GM12878 (cell line): Measurements from ENCODE around the gene LRCH3. TPM values are rescaled to one million over a fixed set of nuclear protein-coding genes. Genes with fewer than 3 reads are reported as not detected.

Source experiments
- ATAC-seq: fragments of 200-7000 bp; cut with Tn5 transposase; 3 replicates; pipeline ENCODE4 v1.9.1; 2020; ENCODE audit warnings: mild to moderate bottlenecking, moderate library complexity
- BruUV-seq: library from RNA; stranded (reverse); fragments of 400-500 nt; replicated peaks from 2 replicates; lab custom pipeline; 2021; lab: Mats Ljungman, UMichigan
- CTCF ChIA-PET: fragments of 300-600 bp; sonication (Branson Sonifier 250); formaldehyde crosslinking; extraction: SDS; loops from one replicate; lab custom pipeline; 2021; ENCODE audit warnings: inconsistent platforms; lab: Yijun Ruan, JAX
- POLR2A ChIA-PET: fragments of 350-600 bp; formaldehyde crosslinking; extraction: SDS; loops from one replicate; lab custom pipeline; 2021; ENCODE audit warnings: inconsistent platforms; lab: Charles Lee
- RAD21 ChIA-PET: fragments of 300-600 bp; sonication (Branson Sonifier 250); formaldehyde crosslinking; loops from one replicate; lab custom pipeline; 2023; ENCODE audit warnings: antibody characterized with exemption; ENCODE audit not compliant: unreplicated experiment; lab: Charles Lee
- SMC1A ChIA-PET: fragments of 300-600 bp; sonication (Branson Sonifier 250); formaldehyde crosslinking; loops from one replicate; lab custom pipeline; 2023; ENCODE audit not compliant: unreplicated experiment, uncharacterized antibody; lab: Charles Lee
- DNase-seq: peaks from one replicate; pipeline ENCODE4 v3.0.0-alpha.2; 2011; ENCODE audit warnings: low read depth, low spot score
- FAIRE-seq: peaks from 3 replicates; lab custom pipeline; 2011; peaks lifted over from hg19 to GRCh38; lab: Jason Lieb, UNC
- H2AFZ ChIP-seq: 2 replicates; pipeline ENCODE4 v1.6.0; 2011; ENCODE audit warnings: low read depth, low read length, control low read depth; ENCODE audit not compliant: control insufficient read depth
- H3K27ac ChIP-seq: 2 replicates; pipeline ENCODE4 v1.5.1; 2011; ENCODE audit warnings: control low read depth; ENCODE audit not compliant: control insufficient read depth, insufficient read depth
- H3K27me3 ChIP-seq, 2 experiments: replicated peaks in 1 of 2; 2 replicates each; pipeline versions ENCODE4 v1.6.0 to v1.6.1; 2011; ENCODE audit warnings: low read length in 1 of 2; ENCODE audit not compliant: control insufficient read depth in 2 of 2, insufficient read depth in 2 of 2
- H3K36me3 ChIP-seq, 2 experiments: 2 replicates each; pipeline ENCODE4 v1.5.1; 2011; ENCODE audit warnings: low read length in 1 of 2; ENCODE audit not compliant: control insufficient read depth in 2 of 2, insufficient read depth in 2 of 2
- H3K4me1 ChIP-seq: 2 replicates; pipeline ENCODE4 v1.6.1; 2011; ENCODE audit warnings: mild to moderate bottlenecking, low read length, moderate library complexity, mixed read lengths; ENCODE audit not compliant: control insufficient read depth, insufficient read depth
- H3K4me2 ChIP-seq: 2 replicates; pipeline ENCODE4 v1.6.0; 2011; ENCODE audit warnings: control low read depth; ENCODE audit not compliant: control insufficient read depth, insufficient read depth
- H3K4me3 ChIP-seq: fragments of 200-600 bp; sonication (generic); 2 replicates; pipeline ENCODE4 v1.5.1; 2016
- H3K79me2 ChIP-seq: 2 replicates; pipeline ENCODE4 v1.6.0; 2011; ENCODE audit warnings: low read length; ENCODE audit not compliant: control insufficient read depth, insufficient read depth
- H3K9ac ChIP-seq: 2 replicates; pipeline ENCODE4 v1.8.0; 2011; ENCODE audit warnings: low read length, control low read depth, mixed read lengths; ENCODE audit not compliant: control insufficient read depth, insufficient read depth
- H3K9me3 ChIP-seq: replicated peaks from 3 replicates; pipeline ENCODE4 v1.5.1; 2011; ENCODE audit warnings: mild to moderate bottlenecking, low read length; ENCODE audit not compliant: control insufficient read depth, insufficient read depth
- H4K20me1 ChIP-seq: 2 replicates; pipeline ENCODE4 v1.6.0; 2011; ENCODE audit not compliant: control insufficient read depth, insufficient read depth
- CHD2 ChIP-seq: IDR thresholded peaks from 2 replicates; pipeline ENCODE4 v1.6.1; 2011; ENCODE audit warnings: low read depth, low read length, improper control_type of control experiment, borderline replicate concordance
- EGR1 ChIP-seq, 2 experiments: IDR thresholded peaks; 1 replicate in 1 of 2; 2 replicates in 1 of 2; pipeline ENCODE4 v1.6.1; 2011 to 2012; ENCODE audit warnings: low read depth in 2 of 2, low read length in 2 of 2, borderline replicate concordance in 1 of 2, mild to moderate bottlenecking in 1 of 2, moderate library complexity in 1 of 2
- NR2F1 ChIP-seq: fragments of 450-650 bp; conservative IDR thresholded peaks from 2 replicates; pipeline ENCODE4 v1.6.1; 2017; ENCODE audit warnings: mild to moderate bottlenecking
- RBBP5 ChIP-seq: fragments of 200-600 bp; sonication (generic); conservative IDR thresholded peaks from 2 replicates; pipeline ENCODE4 v1.6.1; 2016
- whole genome bisulfite sequencing: methylation state at CpG from one replicate; pipeline ENCODE4 v1.1.6; 2016; ENCODE audit warnings: low lambda C conversion rate; ENCODE audit not compliant: insufficient replicate concordance, insufficient coverage; ENCODE audit errors: missing lambda C conversion rate; 5-methylcytosine and 5-hydroxymethylcytosine counted together
- in situ Hi-C: fragments of 300-500 bp; cut with MboI; formaldehyde crosslinking; loops from 9 replicates; pipeline ENCODE4 v1.14.3; 2018; ENCODE audit warnings: mixed read lengths
- intact Hi-C: fragments of 100-400 bp; cut with micrococcal nuclease; formaldehyde crosslinking; loops from one replicate; pipeline ENCODE4 v1.14.2; 2022; ENCODE audit not compliant: unreplicated experiment
- polyA plus RNA-seq, 11 experiments: library from polyadenylated mRNA; depleted of rRNA in 4 of 11; unstranded in 6 of 11; stranded (reverse) in 5 of 11; fragments of >200 nt; fragmentation: Nextera tagmentation in 4 of 11; fragmentation: Illumina TruSeq in 1 of 11; extraction: Ambion mirVana in 4 of 11; extraction: Trizol in 1 of 11; gene quantifications; 1 replicate in 1 of 11; 2 replicates in 10 of 11; pipeline versions ENCODE4 v1.2.1 to v1.2.3, GENCODE V29; 2011 to 2016; ENCODE audit warnings: inconsistent platforms in 2 of 11, missing spikeins in 2 of 11, low read depth in 1 of 11
- total RNA-seq, 4 experiments: library from RNA; depleted of rRNA in 3 of 4; stranded (reverse); fragments of >200 nt in 3 of 4; fragmentation: Illumina TruSeq in 1 of 4; extraction: Trizol in 1 of 4; gene quantifications; 2 replicates each; pipeline versions ENCODE4 v1.2.1 to v1.2.3, GENCODE V29; 2013 to 2021
- TF ChIP-seq, protein P1 (sequence below): fragments of 450-650 bp; IDR thresholded peaks from 2 replicates; pipeline ENCODE4 v1.6.1; 2017; ENCODE audit warnings: mild to moderate bottlenecking, moderate library complexity
- TF ChIP-seq, protein P2 (sequence below): IDR thresholded peaks from 2 replicates; pipeline ENCODE4 v1.6.1; 2011; ENCODE audit warnings: low read depth, low read length, improper control_type of control experiment, borderline replicate concordance
- TF ChIP-seq, protein P3 (sequence below): fragments of 150-350 bp; IDR thresholded peaks from 2 replicates; pipeline ENCODE4 v1.6.1; 2014; ENCODE audit warnings: mild to moderate bottlenecking, low read depth, low read length
- TF ChIP-seq, protein P4 (sequence below): fragments of 450-650 bp; IDR thresholded peaks from 2 replicates; pipeline ENCODE4 v1.6.1; 2016; ENCODE audit warnings: mild to moderate bottlenecking
- TF ChIP-seq, protein P5 (sequence below): fragments of 450-650 bp; IDR thresholded peaks from 2 replicates; pipeline ENCODE4 v1.6.1; 2017; ENCODE audit warnings: mild to moderate bottlenecking, moderate library complexity
- TF ChIP-seq, protein P6 (sequence below): IDR thresholded peaks from 2 replicates; pipeline ENCODE4 v1.6.1; 2012; ENCODE audit warnings: low read length, inconsistent platforms

Gene LRCH3
- total and polyA plus RNA-seq, 10 of the 15 experiments (the other 5 are each of a cell fraction or from before 2014, with no cell fraction given): 3.9 to 136 (median 40.6) TPM

DNA sequence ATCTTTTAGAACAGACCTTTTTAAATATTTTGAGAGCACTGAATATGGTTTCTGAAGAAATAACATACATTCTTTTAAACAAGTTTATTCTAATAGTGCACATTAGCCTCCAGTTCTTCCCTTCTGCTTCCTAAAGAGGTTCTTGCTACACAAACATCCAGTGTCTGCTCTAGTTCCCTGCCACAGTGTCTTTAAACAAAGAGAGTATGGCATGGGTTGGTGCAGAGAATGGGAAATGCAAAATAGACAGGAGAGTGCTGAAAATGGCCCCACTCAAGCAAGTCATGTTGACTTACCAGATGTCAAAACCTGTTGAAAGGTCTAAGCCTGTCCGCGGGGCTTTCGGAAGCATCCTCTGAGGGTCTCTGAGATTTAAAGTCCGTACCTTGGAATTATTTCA, 86.8 kb downstream of the LRCH3 start:
- Histone ChIP-seq H3K9me3 (no peaks in the 10 kb centered on the region), H3K4me2 (no peak overlapping the region), H4K20me1 (no peaks in the 10 kb centered on the region), H3K9ac (no peak overlapping the region), H3K27ac (no peak overlapping the region), H3K27me3 (no peaks in the 10 kb centered on the region), H3K79me2 (no peaks in the 10 kb centered on the region), H3K4me3 (no peak overlapping the region), H2AFZ (no peak overlapping the region), H3K4me1 (no peaks in the 10 kb centered on the region), H3K36me3 (peaks cover 2 to 3% of the 10 kb centered on the region in 2 experiments)
- no TSS peak for BruUV-seq
- 98% methylated on average over 4 of the region's 4 CpGs for WGBS
- ChIA-PET SMC1A (no interaction called here), POLR2A (no interaction called here), CTCF (no interaction called here), RAD21 (no interaction called here)
- DNase-seq (no peak), ATAC-seq (no peak), FAIRE-seq (no peak)
- intact Hi-C loops: no loop called here
- in situ Hi-C loops: no loop called here
- TF ChIP-seq, protein P1, sequence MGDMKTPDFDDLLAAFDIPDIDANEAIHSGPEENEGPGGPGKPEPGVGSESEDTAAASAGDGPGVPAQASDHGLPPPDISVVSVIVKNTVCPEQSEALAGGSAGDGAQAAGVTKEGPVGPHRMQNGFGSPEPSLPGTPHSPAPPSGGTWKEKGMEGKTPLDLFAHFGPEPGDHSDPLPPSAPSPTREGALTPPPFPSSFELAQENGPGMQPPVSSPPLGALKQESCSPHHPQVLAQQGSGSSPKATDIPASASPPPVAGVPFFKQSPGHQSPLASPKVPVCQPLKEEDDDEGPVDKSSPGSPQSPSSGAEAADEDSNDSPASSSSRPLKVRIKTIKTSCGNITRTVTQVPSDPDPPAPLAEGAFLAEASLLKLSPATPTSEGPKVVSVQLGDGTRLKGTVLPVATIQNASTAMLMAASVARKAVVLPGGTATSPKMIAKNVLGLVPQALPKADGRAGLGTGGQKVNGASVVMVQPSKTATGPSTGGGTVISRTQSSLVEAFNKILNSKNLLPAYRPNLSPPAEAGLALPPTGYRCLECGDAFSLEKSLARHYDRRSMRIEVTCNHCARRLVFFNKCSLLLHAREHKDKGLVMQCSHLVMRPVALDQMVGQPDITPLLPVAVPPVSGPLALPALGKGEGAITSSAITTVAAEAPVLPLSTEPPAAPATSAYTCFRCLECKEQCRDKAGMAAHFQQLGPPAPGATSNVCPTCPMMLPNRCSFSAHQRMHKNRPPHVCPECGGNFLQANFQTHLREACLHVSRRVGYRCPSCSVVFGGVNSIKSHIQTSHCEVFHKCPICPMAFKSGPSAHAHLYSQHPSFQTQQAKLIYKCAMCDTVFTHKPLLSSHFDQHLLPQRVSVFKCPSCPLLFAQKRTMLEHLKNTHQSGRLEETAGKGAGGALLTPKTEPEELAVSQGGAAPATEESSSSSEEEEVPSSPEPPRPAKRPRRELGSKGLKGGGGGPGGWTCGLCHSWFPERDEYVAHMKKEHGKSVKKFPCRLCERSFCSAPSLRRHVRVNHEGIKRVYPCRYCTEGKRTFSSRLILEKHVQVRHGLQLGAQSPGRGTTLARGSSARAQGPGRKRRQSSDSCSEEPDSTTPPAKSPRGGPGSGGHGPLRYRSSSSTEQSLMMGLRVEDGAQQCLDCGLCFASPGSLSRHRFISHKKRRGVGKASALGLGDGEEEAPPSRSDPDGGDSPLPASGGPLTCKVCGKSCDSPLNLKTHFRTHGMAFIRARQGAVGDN: no peak
- TF ChIP-seq EGR1 (IDR thresholded peaks at IDR 0.05; ENCODE audit: borderline replicate concordance in 1 of 2, low read depth in 2 of 2, low read length in 2 of 2): no peak
- TF ChIP-seq, protein P2, sequence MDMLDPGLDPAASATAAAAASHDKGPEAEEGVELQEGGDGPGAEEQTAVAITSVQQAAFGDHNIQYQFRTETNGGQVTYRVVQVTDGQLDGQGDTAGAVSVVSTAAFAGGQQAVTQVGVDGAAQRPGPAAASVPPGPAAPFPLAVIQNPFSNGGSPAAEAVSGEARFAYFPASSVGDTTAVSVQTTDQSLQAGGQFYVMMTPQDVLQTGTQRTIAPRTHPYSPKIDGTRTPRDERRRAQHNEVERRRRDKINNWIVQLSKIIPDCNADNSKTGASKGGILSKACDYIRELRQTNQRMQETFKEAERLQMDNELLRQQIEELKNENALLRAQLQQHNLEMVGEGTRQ: no peak
- no peak for TF ChIP-seq RBBP5
- TF ChIP-seq, protein P3, sequence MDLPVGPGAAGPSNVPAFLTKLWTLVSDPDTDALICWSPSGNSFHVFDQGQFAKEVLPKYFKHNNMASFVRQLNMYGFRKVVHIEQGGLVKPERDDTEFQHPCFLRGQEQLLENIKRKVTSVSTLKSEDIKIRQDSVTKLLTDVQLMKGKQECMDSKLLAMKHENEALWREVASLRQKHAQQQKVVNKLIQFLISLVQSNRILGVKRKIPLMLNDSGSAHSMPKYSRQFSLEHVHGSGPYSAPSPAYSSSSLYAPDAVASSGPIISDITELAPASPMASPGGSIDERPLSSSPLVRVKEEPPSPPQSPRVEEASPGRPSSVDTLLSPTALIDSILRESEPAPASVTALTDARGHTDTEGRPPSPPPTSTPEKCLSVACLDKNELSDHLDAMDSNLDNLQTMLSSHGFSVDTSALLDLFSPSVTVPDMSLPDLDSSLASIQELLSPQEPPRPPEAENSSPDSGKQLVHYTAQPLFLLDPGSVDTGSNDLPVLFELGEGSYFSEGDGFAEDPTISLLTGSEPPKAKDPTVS: no peak
- TF ChIP-seq, protein P4, sequence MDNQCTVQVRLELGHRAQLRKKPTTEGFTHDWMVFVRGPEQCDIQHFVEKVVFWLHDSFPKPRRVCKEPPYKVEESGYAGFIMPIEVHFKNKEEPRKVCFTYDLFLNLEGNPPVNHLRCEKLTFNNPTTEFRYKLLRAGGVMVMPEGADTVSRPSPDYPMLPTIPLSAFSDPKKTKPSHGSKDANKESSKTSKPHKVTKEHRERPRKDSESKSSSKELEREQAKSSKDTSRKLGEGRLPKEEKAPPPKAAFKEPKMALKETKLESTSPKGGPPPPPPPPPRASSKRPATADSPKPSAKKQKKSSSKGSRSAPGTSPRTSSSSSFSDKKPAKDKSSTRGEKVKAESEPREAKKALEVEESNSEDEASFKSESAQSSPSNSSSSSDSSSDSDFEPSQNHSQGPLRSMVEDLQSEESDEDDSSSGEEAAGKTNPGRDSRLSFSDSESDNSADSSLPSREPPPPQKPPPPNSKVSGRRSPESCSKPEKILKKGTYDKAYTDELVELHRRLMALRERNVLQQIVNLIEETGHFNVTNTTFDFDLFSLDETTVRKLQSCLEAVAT: no peak
- TF ChIP-seq, protein P5, sequence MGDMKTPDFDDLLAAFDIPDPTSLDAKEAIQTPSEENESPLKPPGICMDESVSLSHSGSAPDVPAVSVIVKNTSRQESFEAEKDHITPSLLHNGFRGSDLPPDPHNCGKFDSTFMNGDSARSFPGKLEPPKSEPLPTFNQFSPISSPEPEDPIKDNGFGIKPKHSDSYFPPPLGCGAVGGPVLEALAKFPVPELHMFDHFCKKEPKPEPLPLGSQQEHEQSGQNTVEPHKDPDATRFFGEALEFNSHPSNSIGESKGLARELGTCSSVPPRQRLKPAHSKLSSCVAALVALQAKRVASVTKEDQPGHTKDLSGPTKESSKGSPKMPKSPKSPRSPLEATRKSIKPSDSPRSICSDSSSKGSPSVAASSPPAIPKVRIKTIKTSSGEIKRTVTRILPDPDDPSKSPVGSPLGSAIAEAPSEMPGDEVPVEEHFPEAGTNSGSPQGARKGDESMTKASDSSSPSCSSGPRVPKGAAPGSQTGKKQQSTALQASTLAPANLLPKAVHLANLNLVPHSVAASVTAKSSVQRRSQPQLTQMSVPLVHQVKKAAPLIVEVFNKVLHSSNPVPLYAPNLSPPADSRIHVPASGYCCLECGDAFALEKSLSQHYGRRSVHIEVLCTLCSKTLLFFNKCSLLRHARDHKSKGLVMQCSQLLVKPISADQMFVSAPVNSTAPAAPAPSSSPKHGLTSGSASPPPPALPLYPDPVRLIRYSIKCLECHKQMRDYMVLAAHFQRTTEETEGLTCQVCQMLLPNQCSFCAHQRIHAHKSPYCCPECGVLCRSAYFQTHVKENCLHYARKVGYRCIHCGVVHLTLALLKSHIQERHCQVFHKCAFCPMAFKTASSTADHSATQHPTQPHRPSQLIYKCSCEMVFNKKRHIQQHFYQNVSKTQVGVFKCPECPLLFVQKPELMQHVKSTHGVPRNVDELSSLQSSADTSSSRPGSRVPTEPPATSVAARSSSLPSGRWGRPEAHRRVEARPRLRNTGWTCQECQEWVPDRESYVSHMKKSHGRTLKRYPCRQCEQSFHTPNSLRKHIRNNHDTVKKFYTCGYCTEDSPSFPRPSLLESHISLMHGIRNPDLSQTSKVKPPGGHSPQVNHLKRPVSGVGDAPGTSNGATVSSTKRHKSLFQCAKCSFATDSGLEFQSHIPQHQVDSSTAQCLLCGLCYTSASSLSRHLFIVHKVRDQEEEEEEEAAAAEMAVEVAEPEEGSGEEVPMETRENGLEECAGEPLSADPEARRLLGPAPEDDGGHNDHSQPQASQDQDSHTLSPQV: no peak
- TF ChIP-seq CHD2: no peak
- TF ChIP-seq, protein P6, sequence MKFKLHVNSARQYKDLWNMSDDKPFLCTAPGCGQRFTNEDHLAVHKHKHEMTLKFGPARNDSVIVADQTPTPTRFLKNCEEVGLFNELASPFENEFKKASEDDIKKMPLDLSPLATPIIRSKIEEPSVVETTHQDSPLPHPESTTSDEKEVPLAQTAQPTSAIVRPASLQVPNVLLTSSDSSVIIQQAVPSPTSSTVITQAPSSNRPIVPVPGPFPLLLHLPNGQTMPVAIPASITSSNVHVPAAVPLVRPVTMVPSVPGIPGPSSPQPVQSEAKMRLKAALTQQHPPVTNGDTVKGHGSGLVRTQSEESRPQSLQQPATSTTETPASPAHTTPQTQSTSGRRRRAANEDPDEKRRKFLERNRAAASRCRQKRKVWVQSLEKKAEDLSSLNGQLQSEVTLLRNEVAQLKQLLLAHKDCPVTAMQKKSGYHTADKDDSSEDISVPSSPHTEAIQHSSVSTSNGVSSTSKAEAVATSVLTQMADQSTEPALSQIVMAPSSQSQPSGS: no peak
- TF ChIP-seq NR2F1: no peak
